HG03108 (cell line): Measurements from ENCODE around the gene CAMK2D.

Experiments used
- ATAC-seq: cut with Tn5 transposase; IDR thresholded peaks from one replicate; pipeline ENCODE4 v1.9.1; 2021; ENCODE audit warnings: moderate library complexity; ENCODE audit not compliant: unreplicated experiment

Gene CAMK2D

DNA sequence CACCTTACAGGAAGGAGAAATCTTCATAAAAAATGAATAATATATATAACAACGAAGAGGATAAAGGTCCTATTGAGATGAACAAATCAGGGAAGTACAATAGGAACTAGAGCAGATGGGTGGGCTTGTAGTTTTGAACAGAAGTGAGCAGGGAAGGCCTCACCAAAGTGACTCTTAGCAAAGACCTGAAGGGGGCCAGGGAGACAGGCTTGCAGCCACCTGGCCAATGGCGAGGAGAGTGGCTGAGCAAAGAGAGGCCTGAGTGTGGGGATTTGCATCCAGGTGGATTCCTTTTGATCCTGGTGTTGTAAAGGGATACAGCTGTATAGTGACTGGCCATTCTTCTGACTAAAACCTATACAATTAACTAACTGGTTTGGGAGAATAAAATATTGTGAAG is 354.1 kb downstream of the CAMK2D start:
- ATAC-seq: no peak

DNA sequence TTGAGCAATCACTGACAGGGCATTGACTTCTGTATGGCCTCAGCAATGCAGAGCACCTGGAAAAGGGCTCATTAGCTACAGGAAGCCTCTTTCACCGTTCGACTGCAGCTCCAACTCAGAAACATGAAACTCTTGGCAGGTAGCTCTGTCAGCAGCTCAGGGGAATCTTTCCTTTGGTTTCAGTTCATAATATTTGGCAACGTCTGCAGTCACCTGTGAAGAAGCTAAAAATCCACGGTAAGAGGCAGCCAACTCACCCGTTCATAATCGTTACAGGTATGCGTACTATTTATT is 354.9 kb downstream of the CAMK2D start:
- no peak for ATAC-seq

DNA sequence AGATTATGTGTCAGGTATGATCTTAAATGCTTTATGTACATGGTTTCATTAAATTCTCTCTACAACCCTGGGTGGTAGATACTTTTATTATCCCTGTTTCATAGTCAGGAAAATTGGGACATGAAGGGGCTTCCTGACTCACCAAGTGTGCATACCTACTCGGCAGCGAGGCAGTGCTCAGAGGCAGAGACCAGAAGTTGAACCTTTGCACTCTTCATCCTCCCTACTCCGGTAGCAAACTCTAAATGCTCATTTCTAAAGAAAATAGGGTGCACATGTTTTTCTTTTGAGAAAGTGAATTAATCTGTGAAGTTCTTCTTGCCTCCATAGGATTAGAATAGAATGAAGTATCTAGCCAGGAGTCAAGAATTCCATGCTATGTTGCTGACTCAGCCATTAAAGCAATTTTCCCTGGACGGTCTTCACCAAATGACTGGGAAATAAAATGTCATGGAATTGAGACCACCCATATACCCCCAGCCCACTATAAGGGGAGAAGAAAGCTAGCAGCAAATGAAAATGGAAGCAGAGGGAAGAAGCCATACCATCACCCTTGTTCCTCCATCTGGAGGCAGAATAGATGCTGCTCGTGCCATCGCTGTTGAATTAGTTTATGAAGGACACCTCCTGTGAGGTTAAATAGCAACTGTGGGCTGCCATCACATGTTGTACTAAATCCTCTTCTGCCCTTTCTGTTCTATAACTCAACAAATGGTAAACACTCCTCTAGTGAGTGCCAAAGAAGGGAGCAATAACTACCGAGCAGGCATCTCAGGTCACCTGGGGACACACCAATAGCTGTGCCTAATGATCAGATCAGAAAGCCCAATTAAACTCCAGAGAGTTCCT is 355.4 kb downstream of the CAMK2D start:
- ATAC-seq: no peak

DNA sequence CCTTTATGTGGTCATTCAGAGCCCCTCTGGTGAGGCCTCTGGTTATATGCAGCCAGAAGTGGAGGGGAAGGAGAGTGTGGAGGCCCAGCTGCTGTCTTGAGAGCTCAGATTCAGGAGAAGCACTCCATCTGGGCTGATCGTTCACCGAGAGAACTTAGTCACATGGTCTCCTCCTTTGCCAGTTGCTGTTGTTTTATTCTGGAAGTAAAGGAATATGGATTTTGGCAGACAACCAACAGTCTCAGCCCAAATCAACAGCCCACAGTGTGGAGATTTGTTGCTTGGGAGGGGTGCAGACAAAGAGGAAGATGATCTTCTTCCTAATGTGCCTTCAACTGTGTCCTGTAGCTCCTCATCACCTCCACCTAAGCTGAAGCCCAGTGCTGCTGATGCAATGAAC is 356.7 kb downstream of the CAMK2D start:
- ATAC-seq: no peak

DNA sequence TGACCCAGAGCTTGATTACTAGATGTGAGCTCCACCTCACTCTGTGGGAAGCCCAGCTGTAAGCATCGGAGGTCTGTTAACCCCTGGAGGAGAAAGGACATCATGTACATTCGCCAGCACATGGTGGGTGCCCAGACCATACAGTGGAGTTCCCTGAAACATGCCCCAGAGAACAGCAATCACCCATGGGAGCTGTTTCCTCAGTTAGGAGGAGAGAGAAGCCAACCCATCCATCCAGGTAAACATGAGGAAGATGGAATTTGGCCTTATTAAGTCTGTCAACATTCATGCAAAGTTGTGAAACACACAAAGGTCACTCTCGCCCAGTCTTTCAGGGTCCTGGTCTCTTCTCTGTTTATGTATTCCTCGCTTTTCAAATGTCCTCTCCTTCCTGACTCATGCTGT is 357.4 kb downstream of the CAMK2D start:
- no peak for ATAC-seq
